HL-60 (cell line): ENCODE results near the gene PRKCE.

ENCODE experiments used
- DNase-seq, 2 experiments: peaks; one replicate each; pipeline ENCODE4 v3.0.0-alpha.2; 2010 to 2020; ENCODE audit warnings: low read depth in 1 of 2, low spot score in 1 of 2
- H3K27ac ChIP-seq: fragments of 250-450 bp; sonication (Bioruptor Pico); replicated peaks from 2 replicates; pipeline ENCODE4 v1.5.1; 2020; ENCODE audit warnings: mild to moderate bottlenecking, moderate library complexity
- H3K27me3 ChIP-seq: fragments of 250-450 bp; sonication (Bioruptor Pico); 2 replicates; pipeline ENCODE4 v1.5.1; 2021; ENCODE audit warnings: mild to moderate bottlenecking, moderate library complexity; ENCODE audit not compliant: insufficient read depth, poor library complexity, severe bottlenecking
- H3K4me3 ChIP-seq: replicated peaks from 2 replicates; pipeline ENCODE4 v1.5.1; 2011; ENCODE audit warnings: mild to moderate bottlenecking, control low read depth, low read length; ENCODE audit not compliant: insufficient read depth
- CTCF ChIP-seq: IDR thresholded peaks from one replicate; pipeline ENCODE4 v1.5.1; 2011; ENCODE audit warnings: low read length, control low read depth, inconsistent platforms; ENCODE audit not compliant: insufficient read depth
- GABPA ChIP-seq: IDR thresholded peaks from 2 replicates; pipeline ENCODE4 v1.6.1; 2012; ENCODE audit warnings: low read depth
- POLR2AphosphoS5 ChIP-seq: IDR thresholded peaks from 2 replicates; pipeline ENCODE4 v1.6.1; 2012; ENCODE audit warnings: low read depth
- SPI1 ChIP-seq: IDR thresholded peaks from 2 replicates; pipeline ENCODE4 v1.6.1; 2012; ENCODE audit warnings: low read depth, mild to moderate bottlenecking, borderline replicate concordance
- TF ChIP-seq, protein P1 (sequence below): IDR thresholded peaks from 2 replicates; pipeline ENCODE4 v1.6.1; 2012; ENCODE audit warnings: low read depth; ENCODE audit not compliant: insufficient replicate concordance

Gene PRKCE

DNA sequence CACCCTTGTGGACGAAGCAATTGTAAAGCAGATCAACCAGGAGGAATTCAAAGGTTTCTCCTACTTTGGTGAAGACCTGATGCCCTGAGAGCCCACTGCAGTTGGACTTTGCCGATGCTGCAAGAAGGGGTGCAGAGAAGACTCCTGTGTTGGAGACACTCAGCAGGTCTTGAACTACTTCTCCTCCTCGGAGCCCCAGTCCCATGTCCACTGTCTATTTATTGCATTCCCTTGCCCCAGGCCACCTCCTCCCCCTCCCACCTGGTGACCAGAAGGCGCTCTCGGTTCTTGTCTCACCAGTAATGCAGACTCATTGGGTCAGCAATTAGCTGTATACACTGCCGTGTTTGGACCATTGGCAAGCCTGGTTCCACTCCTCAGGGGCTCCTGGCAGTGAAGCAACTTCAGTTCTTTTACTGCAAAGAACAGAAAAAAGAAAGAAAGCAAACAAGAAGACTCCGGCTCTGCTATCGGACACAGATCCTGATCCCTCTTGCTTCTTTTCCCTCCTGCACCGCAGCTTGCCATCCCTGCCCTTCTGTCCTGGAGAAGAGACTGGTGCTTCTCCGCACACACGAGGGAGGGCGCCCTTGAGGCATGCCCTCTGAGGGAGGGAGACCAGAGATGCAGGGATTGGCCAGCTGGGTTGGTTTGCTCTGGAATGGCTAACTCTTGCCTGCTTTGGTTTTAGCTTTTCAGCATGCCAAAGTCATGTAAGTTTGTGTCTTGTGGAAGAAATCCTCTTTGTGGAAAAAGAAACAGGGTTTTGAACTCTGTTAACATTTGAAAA, 533.5 kb downstream of the PRKCE start:
- Histone ChIP-seq H3K27me3 (no peaks in the 10 kb centered on the region), H3K4me3 (no peak overlapping the region), H3K27ac (no peak overlapping the region)
- no peak for DNase-seq
- TF ChIP-seq POLR2AphosphoS5 (no peak), CTCF (no peak), GABPA (no peak), SPI1 (no peak)
- TF ChIP-seq, protein P1, sequence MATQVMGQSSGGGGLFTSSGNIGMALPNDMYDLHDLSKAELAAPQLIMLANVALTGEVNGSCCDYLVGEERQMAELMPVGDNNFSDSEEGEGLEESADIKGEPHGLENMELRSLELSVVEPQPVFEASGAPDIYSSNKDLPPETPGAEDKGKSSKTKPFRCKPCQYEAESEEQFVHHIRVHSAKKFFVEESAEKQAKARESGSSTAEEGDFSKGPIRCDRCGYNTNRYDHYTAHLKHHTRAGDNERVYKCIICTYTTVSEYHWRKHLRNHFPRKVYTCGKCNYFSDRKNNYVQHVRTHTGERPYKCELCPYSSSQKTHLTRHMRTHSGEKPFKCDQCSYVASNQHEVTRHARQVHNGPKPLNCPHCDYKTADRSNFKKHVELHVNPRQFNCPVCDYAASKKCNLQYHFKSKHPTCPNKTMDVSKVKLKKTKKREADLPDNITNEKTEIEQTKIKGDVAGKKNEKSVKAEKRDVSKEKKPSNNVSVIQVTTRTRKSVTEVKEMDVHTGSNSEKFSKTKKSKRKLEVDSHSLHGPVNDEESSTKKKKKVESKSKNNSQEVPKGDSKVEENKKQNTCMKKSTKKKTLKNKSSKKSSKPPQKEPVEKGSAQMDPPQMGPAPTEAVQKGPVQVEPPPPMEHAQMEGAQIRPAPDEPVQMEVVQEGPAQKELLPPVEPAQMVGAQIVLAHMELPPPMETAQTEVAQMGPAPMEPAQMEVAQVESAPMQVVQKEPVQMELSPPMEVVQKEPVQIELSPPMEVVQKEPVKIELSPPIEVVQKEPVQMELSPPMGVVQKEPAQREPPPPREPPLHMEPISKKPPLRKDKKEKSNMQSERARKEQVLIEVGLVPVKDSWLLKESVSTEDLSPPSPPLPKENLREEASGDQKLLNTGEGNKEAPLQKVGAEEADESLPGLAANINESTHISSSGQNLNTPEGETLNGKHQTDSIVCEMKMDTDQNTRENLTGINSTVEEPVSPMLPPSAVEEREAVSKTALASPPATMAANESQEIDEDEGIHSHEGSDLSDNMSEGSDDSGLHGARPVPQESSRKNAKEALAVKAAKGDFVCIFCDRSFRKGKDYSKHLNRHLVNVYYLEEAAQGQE: no peak

DNA sequence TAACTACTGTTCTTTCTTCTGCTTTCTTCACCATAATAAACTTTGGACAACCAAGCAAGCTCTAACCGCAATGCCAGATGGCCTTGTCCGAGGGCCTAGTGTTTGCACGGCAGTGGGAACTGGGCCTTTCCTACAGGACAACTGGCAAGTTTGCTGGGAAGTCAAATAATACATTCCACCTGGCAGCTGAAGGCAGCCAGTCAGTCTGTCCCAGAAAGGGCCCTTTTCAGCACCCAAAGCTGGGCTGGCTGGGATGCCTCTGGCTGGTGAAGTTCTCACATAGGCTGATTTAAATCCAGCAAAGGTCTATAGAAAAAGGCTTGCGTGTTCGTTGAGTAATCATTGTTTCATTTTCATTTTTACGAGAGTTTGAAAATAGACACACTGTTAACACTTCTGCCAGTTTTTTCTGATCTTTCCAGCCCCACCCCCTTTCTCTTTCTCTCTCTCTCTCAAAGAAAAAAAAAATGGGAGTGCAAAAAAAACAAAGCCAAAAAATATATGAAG, 535.7 kb downstream of the PRKCE start:
- Histone ChIP-seq H3K27ac (no peak overlapping the region), H3K4me3 (no peak overlapping the region), H3K27me3 (no peaks in the 10 kb centered on the region)
- DNase-seq: no peak
- TF ChIP-seq SPI1 (no peak), POLR2AphosphoS5 (no peak), GABPA (no peak), CTCF (no peak)
- TF ChIP-seq, protein P1: no peak

DNA sequence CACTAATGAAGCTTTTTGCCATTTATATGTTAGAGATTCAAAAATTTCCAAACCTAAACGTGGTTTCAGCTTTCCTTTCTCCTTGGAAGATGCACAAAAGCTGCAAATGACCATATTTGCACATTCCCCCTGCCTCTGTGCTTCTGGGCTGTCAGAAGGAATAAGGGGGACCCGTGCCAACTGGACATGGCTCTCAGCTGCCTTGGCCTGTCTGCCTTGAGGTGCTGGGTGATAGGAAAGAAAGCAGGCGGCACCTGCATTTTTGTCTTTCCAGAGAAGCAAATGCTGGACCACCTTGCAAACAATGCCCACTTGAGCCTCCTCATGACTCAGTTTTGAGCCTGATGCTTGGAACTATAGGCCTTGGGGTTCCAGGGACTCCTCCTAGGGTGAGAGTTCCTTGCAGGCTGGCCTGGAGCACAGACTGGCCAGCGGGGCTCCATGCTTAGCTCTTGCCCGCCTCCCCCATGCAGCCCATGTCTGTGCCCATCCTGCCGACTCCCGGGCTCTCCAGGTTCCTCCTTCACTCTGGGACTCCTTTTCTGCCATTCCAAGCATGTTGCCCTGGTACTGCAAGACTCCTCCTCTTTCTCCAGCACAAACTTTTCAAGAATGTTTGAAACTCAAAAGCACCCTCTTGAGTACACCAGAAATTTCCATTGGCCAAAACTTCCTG, 536.7 kb downstream of the PRKCE start:
- H3K4me3 ChIP-seq: no peak overlapping the region

More for the DNA sequence above, 536.7 kb downstream of the PRKCE start:
- no peak for DNase-seq
- Histone ChIP-seq H3K27me3 (no peaks in the 10 kb centered on the region), H3K27ac (no peak overlapping the region)
- TF ChIP-seq GABPA: no peak
- TF ChIP-seq SPI1: no peak
- TF ChIP-seq CTCF: no peak
- TF ChIP-seq, protein P1: no peak
- no peak for TF ChIP-seq POLR2AphosphoS5
